ENCODE data around the gene PYGB.
"Not testable (repeated sequence)": the region's sequence is repeated elsewhere in the genome, so short reads cannot be mapped to it uniquely, and the experiment has no call there.

The PYGB gene

GRCh38 chr20:25230166-25230831 lies 17.6 kb upstream of the PYGB start:
- no peak for DNase-seq

DNA sequence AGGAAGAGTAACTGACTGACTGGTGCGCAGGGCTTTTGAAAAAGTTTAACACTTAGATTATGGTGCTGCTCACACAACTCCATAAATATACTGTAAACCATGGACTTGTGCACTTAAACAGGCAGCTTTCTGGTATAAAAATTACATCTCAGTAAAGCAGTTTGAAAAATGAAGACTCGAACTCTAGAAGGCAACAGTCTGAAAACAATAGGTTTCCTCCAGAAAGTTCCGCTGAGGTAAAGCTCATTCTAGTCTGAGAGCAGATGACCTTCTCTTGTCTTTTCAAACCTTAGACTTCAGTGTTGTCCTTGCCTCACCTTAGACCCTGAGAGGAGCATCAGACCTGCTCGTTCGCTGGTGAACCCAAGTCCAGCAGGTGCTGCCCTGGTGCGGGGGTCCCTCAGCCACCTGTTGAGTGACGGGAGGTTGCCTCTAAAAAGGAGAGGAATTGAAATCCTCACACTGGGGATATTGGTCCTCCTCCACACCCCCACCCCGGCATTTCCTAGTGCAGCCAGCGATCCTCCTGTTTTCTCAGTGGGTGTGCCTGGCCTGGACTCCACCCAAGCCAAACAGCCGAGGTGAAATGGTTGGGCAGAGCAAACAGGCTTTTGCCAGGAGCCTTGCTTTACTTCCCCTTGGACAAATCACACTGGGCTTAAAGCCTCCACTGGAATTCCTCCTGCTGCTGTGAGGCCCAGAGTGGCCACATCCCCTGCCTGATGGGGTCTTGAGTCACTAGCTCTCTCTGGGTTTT lies 14.7 kb upstream of the PYGB start:
- DNase-seq: no peak

DNA sequence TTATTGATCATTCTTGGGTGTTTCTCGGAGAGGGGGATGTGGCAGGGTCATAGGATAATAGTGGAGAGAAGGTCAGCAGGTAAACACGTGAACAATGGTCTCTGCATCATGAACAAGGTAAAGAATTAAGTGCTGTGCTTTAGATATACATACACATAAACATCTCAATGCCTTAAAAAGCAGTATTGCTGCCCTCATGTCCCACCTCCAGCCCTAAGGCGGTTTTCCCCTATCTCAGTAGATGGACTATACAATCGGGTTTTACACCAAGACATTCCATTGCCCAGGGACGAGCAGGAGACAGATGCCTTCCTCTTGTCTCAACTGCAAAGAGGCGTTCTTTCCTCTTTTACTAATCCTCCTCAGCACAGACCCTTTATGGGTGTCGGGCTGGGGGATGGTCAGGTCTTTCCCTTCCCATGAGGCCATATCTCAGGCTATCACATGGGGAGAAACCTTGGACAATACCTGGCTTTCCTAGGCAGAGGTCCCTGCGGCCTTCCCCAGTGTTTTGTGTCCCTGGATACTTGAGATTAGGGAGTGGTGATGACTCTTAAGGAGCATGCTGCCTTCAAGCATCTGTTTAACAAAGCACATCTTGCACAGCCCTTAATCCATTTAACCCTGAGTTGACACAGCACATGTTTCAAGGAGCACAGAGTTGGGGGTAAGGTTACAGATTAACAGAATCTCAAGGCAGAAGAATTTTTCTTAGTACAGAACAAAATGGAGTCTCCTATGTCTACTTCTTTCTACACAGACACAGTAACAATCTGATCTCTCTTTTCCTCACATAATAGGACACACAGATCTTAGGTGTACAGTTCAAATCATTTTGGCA lies 13.7 kb upstream of the PYGB start:
- not testable (repeated sequence) for DNase-seq

DNA sequence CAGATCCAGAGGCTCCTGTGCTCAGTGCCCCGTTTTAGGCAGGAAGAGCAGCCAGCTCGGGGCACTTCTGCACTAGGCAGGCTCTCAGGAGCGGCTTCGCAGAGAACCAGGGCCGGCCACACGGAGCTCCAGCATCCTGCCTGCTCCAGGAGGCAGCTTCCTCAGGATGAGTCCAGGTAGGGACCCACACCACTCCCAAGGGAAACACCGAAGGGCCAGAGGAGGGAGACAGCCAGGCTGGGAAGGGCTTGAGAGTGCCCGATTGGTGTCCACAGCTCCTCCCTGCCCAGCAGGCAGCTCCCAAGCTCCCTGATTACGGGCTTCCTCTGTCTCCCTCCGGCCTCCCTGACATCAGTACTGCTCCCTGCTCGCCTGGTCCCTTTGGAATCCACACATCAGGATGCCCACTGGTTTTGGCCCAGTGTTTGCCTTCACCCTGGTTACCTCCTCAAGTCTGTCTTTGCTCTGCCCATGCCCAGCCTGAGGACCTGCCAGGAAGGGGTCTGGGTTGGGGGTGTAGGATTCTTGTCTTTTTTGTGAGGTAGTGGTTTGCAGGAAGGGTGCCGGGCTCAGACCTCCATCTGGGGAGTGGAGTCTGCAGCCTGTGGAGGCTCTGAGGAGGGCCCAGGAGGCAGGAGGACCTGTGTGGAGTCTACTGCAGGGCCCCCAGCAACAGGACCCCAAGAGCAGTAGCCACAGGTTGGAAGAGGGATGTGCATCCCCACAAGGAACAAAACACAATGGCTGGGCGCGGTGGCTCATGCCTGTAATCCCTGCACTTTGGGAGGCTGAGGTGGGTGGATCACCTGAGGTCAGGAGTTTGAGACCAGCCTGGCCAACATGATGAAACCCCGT lies 11.2 kb upstream of the PYGB start:
- DNase-seq: no peak

GRCh38 chr20:25237610-25238318 lies 10.1 kb upstream of the PYGB start:
- no peak for DNase-seq

DNA sequence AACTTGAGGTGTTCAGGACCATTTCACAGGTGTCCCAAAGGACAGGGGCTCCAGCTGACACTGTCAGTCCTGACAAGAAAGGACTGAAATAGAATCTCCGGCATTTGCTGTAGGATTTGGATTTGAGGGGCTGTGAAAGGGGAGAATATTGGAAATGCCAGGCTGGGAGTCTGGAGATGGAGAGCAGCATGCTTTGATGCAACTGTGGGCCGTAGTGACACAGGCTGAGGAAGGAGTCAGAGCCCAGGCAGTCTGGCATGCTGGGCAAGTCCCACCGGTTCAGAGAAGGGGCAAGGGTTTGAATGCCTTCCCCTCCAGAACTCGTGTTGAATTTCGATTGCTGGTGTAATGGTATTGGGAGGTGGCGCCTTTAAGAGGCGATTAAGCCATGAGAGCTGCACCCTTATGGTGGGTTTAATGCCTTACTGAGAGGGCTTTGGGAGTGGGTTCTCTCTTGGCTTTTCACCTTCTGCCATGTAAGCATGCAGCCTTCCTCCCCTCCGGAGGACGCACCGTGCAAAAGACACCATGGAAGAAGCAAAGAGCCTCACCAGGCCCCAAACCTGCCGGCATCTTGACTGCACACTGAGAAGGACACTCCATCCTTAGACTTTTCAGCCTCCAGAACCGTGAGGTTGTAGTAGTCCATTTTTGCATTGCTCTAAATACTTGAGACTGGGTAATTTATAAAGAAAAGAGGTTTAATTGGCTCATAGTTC lies 9.4 kb upstream of the PYGB start:
- DNase-seq: no peak

- no peak for DNase-seq
These were observed 8.2 kb upstream of the PYGB start for GRCh38 chr20:25239387-25240370.

DNA sequence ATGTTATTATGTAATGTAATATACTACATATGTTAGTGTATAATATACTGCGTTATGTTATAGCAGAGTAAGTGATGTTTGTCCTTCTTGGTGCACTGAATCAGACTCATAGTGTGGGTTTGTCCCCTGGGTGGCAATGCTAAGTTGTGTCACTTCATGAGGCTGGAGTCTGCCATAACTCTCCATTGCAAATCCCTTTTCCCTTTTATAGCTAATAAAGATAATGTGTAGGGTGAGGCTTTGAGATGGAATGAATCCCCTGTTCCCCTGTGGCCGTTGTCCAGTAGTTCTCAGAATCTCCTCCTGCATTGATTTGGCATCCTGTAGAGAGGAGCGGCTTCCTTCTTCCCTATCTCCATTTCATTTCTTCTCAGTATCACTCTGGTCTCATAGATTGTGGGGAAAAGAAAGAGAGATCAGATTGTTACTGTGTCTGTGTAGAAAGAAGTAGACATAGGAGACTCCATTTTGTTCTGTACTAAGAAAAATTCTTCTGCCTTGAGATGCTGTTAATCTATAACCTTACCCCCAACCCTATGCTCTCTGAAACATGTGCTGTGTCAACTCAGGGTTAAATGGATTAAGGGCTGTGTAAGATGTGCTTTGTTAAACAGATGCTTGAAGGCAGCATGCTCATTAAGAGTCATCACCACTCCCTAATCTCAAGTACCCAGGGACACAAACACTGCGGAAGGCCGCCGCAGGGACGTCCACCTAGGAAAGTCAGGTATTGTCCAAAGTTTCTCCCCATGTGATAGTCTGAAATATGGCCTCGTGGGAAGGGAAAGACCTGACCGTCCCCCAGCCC lies 6.8 kb upstream of the PYGB start:
- not testable (repeated sequence) for DNase-seq

DNA sequence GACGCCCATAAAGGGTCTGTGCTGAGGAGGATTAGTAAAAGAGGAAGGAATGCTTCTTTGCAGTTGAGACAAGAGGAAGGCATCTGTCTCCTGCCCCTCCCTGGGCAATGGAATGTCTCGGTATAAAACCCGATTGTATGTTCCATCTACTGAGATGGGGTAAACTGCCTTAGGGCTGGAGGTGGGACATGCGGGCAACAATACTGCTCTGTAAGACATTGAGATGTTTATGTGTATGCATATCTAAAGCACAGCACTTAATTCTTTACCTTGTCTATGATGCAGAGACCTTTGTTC lies 6.3 kb upstream of the PYGB start:
- not testable (repeated sequence) for DNase-seq

DNA sequence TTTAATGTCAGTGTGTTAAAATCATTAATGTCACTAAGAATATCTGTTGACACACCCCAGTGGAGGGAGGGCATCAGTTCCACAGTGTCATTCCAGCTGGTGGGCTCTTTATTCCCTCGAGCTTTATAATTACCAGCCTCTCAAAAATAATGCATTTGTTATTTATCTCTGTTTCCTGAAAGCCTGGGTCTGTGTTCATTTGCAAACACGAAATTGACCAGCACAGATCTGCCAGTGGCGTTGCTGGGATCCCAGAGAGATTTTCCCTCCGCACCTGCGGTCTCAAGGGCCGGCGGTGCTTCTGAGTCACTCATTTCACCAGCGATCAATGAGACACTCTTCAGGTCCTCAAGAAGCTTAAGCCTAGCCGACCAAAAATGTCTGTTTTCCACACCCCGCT lies 5.7 kb upstream of the PYGB start:
- no peak for DNase-seq

DNA sequence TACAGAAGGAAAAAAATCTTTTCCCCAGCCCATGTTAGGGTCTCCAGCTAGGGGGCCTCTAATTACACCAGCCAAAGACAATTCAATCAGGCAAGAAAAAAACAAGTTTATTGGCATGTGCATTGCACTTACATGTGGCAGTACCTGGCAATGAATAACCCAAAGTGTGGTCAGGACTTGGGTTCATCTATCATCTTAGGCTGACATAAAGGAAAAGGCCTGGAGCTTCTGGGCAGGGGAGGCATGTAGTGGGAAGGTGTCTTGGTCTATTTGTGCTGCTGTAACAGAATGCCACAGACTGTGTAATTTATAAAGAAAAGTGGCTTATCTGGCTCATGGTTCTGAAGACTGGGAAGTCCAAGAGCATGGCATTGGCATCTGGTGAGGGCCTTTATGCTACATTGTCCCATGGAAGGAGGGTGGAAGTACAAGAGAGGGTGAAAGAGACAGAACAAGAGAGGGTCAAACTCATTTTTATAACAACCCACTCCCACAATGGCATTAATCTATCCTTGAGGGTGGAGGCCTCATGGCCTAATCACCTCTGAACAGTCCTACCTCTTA lies 4.4 kb upstream of the PYGB start:
- no peak for DNase-seq

DNA sequence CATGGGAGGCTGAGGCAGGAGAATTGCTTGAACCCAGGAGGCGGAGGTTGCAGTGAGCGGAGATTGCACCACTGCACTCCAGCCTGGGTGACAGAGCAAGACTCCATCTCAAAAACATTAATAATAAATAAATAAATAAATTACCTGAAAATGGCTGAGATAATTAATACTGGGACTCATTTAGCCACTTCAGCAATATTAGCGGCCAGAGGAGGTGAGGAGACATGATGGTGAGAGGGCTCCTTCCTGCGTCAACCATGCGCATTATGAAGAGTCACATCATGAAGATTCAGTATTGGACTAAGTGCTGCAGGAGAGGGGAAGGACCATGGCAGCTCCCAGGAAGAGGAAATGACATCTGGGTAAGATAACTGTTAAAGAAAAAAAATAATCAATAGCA lies 2.9 kb upstream of the PYGB start:
- no peak for DNase-seq

DNA sequence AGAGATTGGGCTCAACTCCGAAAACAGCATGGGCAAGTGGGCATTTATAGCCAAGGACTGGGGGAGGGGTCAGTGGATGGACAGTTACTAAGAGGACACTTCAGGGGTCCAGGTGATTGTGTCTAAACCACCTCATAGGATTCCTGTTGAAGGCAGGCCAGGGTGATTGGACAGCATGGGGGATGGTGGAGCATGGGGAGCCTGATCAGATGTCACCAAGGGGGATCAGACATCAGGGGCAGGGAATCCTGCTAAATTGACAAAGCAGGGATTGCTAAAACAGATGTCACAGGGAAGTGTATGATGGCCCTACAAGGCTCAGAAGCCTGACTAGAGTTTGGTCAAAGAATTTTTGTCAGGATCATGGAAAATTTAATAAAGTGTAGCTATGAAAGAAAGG lies 2.4 kb upstream of the PYGB start:
- DNase-seq: no peak

DNA sequence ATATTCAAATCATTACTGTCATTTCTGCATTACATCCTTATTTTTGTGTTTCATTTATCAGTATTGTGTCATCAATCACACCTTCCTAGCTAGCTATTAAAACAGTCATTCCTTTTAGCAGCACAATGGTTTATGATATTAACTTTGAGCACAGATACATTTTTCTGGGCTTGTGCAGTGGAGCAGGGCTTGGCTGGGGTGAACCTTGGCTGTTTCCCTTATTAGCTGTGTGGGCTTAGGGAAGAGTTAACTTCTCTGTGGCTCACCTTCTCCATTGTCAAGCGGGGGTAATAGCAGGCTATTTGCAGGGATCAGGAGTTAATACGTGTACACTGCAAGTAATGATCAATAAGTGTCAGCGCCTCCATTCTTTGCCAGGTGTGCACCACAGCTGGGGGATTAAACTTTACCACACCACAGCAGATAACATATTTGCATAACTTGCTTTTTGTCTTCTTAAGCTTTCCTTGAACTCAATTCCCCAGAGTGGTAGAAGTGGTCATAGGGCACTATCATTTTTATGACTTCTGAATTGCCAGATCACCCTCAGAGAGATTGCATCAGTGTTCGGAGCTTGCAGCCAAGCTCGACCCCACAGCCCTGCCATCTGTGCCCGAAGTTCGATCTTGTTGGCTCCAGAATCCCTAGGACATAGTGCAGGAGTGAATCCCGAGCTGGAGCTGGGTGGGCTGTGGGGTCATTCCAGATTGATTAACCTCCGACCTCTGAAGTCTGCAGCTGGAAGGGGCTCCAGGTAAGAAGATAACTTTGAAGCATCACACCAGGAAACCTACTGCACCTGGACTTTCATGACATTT lies 1.5 kb upstream of the PYGB start:
- DNase-seq: no peak

DNA sequence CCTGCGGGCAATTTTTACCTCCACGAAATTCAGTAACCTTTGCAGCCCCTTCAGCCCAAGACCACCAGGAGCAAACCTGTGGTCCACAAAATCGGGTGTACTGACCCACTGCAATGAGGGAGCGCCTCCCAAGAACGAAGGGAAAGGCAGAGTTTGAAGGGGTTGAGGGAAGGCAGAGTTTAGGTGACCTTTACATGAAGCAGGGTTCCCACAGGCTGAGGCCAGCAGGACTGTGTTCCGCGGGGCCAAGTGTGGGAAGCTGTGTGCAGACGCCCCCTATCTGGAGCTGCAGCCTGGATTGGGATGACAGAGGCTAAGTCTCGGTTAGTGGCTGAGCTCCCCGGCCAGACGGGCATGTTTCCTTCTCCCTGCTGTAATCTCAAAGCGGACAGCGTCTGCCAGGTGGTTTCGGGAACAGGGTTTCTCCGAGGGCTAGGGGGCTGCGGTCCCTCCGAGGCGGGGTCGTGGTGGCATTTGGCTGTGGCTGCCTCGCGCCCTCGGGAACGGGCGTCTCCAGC lies 826 bp upstream of the PYGB start:
- DNase-seq: no peak

DNA sequence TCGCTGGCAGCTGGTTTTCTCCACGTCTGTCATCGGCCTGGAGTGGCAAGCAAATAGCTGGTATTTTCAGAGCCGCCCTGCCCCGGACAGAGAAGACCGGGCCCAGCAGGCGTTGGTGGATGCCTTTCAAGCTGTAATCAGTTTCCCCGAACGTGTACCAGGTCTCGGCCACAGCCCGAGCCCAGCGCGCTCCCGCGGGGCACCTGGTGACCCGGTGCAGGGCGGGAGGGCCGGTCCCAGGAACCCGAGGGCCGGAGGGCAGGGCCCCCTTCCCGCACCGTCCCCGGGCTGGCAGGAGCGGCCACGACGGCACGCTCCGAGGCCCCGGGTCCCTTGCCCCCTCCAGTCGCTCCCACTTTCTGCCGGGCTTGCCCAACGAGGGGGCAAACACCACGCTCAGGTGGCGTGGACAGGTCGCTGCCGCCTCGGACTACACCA lies 348 bp upstream of the PYGB start:
- DNase-seq: no peak

DNA sequence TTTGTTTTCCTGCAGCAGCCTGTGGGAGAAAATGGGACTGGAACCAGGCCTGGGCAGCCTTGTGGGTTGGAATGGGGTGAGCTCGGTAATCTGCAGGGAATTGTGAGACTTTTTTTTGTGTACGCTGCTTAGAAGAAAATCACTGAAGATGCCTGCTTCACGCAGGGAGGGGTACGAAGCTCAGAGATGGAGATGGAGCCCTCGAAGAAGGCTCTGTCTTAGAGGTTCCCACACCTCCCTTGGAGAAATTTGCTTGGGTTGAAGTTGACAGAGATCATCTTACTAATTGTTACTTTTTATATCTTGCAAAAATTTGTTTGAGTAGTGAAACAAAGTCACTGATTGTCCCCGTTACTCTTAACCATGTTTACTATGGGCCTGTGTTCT lies 894 bp downstream of the PYGB start:
- DNase-seq: no peak
